ENCODE results near the gene SAMD5. TPM values are rescaled to one million over a fixed set of nuclear protein-coding genes. Genes with fewer than 3 reads are reported as not detected.

The SAMD5 gene
- total and polyA plus RNA-seq, 2 experiments from 2014 or later, result 0.03 TPM; not detected in 1

DNA sequence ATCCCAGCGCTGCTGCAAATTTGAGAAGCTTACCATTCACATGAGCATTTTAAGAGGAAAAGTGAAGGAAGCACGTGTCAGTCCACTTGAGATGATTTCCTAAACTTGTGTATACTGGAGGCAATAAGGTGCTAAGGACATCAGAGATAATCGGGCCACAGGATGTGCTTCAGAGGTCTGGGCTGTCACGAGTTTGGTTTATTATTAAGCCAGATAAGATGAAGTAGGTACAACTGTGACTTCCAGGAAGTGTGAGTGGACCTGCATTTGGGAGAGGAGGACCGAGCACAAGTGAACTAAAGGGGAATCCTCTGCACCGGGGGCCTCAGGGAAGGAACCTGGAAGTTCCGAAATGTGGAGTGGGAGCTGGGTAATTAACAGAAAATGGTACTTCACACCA is 1.4 kb downstream of the SAMD5 start:
- Histone ChIP-seq H2AFZ (no peak overlapping the region), H3K36me3 (ENCODE audit: insufficient read depth) (no peaks in the 10 kb centered on the region), H3K4me3 (peak overlapping the region; percentile 62; the same call in 1 of the 2 replicates), H4K20me1 (replicated peaks; ENCODE audit: insufficient read depth) (peaks cover 15% of the 10 kb centered on the region), H3F3A (replicated peaks; ENCODE audit: low read depth) (peaks cover 5% of the 10 kb centered on the region; the same call in 1 of the 2 replicates), H3K4me2 (peak overlapping the region; percentile 91), H3K27ac (ENCODE audit: low read depth) (no peak overlapping the region), H3K27me3 (ENCODE audit: insufficient read depth) (peaks cover 92% of the 10 kb centered on the region), H3K4me1 (ENCODE audit: insufficient read depth) (peaks cover 13% of the 10 kb centered on the region; the same call in 1 of the 2 replicates), H3K9me2 (ENCODE audit: insufficient read depth) (no peaks in the 10 kb centered on the region), H3K79me2 (replicated peaks; ENCODE audit: insufficient read depth) (no peaks in the 10 kb centered on the region)
- Mint-ChIP-seq H3K9me3 (no peaks in the 10 kb centered on the region), H3K27me3 (ENCODE audit: insufficient read depth, low read depth, poor library complexity) (peaks cover 65% of the 10 kb centered on the region), H3K4me3 (peak overlapping the region; percentile 69), H3K4me1 (peaks cover 14% of the 10 kb centered on the region), H3K36me3 (ENCODE audit: low read depth) (no peaks in the 10 kb centered on the region), H3K27ac (no peak overlapping the region)
- ATAC-seq, result no peak
- no peak for DNase-seq (ENCODE audit: low spot score)
- TF ChIP-seq, protein P1, sequence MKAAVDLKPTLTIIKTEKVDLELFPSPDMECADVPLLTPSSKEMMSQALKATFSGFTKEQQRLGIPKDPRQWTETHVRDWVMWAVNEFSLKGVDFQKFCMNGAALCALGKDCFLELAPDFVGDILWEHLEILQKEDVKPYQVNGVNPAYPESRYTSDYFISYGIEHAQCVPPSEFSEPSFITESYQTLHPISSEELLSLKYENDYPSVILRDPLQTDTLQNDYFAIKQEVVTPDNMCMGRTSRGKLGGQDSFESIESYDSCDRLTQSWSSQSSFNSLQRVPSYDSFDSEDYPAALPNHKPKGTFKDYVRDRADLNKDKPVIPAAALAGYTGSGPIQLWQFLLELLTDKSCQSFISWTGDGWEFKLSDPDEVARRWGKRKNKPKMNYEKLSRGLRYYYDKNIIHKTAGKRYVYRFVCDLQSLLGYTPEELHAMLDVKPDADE (IDR thresholded peaks at IDR 0.05), result no peak
- TF ChIP-seq EZH2phosphoT487 (IDR thresholded peaks at IDR 0.05; ENCODE audit: unreplicated experiment) (no peak), STAT1 (IDR thresholded peaks at IDR 0.05; ENCODE audit: unreplicated experiment) (no peak), NANOG (IDR thresholded peaks at IDR 0.05; ENCODE audit: borderline replicate concordance) (no peak), EZH2 (IDR thresholded peaks at IDR 0.05; ENCODE audit: low read depth, unreplicated experiment) (no peak), POLR2AphosphoS5 (IDR thresholded peaks at IDR 0.05; ENCODE audit: low read depth) (no peak), ZNF331 (CRISPR knock-in tag; IDR thresholded peaks at IDR 0.05; ENCODE audit: low read depth) (no peak), JUNB (IDR thresholded peaks at IDR 0.05; ENCODE audit: unreplicated experiment) (no peak), ZNF114 (CRISPR knock-in tag; IDR thresholded peaks at IDR 0.05) (no peak)
- TF ChIP-seq, protein P2, sequence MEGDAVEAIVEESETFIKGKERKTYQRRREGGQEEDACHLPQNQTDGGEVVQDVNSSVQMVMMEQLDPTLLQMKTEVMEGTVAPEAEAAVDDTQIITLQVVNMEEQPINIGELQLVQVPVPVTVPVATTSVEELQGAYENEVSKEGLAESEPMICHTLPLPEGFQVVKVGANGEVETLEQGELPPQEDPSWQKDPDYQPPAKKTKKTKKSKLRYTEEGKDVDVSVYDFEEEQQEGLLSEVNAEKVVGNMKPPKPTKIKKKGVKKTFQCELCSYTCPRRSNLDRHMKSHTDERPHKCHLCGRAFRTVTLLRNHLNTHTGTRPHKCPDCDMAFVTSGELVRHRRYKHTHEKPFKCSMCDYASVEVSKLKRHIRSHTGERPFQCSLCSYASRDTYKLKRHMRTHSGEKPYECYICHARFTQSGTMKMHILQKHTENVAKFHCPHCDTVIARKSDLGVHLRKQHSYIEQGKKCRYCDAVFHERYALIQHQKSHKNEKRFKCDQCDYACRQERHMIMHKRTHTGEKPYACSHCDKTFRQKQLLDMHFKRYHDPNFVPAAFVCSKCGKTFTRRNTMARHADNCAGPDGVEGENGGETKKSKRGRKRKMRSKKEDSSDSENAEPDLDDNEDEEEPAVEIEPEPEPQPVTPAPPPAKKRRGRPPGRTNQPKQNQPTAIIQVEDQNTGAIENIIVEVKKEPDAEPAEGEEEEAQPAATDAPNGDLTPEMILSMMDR (conservative IDR thresholded peaks at IDR 0.05; ENCODE audit: low read depth in 2 of 2), result no peak
- TF ChIP-seq, protein P3, sequence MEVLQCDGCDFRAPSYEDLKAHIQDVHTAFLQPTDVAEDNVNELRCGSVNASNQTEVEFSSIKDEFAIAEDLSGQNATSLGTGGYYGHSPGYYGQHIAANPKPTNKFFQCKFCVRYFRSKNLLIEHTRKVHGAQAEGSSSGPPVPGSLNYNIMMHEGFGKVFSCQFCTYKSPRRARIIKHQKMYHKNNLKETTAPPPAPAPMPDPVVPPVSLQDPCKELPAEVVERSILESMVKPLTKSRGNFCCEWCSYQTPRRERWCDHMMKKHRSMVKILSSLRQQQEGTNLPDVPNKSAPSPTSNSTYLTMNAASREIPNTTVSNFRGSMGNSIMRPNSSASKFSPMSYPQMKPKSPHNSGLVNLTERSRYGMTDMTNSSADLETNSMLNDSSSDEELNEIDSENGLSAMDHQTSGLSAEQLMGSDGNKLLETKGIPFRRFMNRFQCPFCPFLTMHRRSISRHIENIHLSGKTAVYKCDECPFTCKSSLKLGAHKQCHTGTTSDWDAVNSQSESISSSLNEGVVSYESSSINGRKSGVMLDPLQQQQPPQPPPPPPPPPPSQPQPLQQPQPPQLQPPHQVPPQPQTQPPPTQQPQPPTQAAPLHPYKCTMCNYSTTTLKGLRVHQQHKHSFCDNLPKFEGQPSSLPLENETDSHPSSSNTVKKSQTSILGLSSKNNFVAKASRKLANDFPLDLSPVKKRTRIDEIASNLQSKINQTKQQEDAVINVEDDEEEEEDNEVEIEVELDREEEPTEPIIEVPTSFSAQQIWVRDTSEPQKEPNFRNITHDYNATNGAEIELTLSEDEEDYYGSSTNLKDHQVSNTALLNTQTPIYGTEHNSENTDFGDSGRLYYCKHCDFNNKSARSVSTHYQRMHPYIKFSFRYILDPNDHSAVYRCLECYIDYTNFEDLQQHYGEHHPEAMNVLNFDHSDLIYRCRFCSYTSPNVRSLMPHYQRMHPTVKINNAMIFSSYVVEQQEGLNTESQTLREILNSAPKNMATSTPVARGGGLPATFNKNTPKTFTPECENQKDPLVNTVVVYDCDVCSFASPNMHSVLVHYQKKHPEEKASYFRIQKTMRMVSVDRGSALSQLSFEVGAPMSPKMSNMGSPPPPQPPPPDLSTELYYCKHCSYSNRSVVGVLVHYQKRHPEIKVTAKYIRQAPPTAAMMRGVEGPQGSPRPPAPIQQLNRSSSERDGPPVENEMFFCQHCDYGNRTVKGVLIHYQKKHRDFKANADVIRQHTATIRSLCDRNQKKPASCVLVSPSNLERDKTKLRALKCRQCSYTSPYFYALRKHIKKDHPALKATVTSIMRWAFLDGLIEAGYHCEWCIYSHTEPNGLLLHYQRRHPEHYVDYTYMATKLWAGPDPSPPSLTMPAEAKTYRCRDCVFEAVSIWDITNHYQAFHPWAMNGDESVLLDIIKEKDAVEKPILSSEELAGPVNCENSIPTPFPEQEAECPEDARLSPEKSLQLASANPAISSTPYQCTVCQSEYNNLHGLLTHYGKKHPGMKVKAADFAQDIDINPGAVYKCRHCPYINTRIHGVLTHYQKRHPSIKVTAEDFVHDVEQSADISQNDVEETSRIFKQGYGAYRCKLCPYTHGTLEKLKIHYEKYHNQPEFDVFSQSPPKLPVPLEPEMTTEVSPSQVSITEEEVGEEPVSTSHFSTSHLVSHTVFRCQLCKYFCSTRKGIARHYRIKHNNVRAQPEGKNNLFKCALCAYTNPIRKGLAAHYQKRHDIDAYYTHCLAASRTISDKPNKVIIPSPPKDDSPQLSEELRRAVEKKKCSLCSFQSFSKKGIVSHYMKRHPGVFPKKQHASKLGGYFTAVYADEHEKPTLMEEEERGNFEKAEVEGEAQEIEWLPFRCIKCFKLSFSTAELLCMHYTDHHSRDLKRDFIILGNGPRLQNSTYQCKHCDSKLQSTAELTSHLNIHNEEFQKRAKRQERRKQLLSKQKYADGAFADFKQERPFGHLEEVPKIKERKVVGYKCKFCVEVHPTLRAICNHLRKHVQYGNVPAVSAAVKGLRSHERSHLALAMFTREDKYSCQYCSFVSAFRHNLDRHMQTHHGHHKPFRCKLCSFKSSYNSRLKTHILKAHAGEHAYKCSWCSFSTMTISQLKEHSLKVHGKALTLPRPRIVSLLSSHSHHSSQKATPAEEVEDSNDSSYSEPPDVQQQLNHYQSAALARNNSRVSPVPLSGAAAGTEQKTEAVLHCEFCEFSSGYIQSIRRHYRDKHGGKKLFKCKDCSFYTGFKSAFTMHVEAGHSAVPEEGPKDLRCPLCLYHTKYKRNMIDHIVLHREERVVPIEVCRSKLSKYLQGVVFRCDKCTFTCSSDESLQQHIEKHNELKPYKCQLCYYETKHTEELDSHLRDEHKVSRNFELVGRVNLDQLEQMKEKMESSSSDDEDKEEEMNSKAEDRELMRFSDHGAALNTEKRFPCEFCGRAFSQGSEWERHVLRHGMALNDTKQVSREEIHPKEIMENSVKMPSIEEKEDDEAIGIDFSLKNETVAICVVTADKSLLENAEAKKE (CRISPR knock-in tag; IDR thresholded peaks at IDR 0.05), result no peak
- TF ChIP-seq, protein P4, sequence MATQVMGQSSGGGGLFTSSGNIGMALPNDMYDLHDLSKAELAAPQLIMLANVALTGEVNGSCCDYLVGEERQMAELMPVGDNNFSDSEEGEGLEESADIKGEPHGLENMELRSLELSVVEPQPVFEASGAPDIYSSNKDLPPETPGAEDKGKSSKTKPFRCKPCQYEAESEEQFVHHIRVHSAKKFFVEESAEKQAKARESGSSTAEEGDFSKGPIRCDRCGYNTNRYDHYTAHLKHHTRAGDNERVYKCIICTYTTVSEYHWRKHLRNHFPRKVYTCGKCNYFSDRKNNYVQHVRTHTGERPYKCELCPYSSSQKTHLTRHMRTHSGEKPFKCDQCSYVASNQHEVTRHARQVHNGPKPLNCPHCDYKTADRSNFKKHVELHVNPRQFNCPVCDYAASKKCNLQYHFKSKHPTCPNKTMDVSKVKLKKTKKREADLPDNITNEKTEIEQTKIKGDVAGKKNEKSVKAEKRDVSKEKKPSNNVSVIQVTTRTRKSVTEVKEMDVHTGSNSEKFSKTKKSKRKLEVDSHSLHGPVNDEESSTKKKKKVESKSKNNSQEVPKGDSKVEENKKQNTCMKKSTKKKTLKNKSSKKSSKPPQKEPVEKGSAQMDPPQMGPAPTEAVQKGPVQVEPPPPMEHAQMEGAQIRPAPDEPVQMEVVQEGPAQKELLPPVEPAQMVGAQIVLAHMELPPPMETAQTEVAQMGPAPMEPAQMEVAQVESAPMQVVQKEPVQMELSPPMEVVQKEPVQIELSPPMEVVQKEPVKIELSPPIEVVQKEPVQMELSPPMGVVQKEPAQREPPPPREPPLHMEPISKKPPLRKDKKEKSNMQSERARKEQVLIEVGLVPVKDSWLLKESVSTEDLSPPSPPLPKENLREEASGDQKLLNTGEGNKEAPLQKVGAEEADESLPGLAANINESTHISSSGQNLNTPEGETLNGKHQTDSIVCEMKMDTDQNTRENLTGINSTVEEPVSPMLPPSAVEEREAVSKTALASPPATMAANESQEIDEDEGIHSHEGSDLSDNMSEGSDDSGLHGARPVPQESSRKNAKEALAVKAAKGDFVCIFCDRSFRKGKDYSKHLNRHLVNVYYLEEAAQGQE (IDR thresholded peaks at IDR 0.05; ENCODE audit: unreplicated experiment), result no peak

All from GM23338 (cell line).